ENCODE results near the gene MAP3K19.

The MAP3K19 gene

GRCh38 chr2:135010200-135010942, 36.9 kb downstream of the MAP3K19 start:
- no peak for DNase-seq (ENCODE audit: low read depth in 2 of 2)
- H3K4me3 ChIP-seq (replicated peaks in 1 of 2; ENCODE audit: low read depth in 2 of 2, low read length in 2 of 2) = no peak overlapping the region
- TF ChIP-seq, protein P1, sequence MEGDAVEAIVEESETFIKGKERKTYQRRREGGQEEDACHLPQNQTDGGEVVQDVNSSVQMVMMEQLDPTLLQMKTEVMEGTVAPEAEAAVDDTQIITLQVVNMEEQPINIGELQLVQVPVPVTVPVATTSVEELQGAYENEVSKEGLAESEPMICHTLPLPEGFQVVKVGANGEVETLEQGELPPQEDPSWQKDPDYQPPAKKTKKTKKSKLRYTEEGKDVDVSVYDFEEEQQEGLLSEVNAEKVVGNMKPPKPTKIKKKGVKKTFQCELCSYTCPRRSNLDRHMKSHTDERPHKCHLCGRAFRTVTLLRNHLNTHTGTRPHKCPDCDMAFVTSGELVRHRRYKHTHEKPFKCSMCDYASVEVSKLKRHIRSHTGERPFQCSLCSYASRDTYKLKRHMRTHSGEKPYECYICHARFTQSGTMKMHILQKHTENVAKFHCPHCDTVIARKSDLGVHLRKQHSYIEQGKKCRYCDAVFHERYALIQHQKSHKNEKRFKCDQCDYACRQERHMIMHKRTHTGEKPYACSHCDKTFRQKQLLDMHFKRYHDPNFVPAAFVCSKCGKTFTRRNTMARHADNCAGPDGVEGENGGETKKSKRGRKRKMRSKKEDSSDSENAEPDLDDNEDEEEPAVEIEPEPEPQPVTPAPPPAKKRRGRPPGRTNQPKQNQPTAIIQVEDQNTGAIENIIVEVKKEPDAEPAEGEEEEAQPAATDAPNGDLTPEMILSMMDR (IDR thresholded peaks at IDR 0.05; ENCODE audit: low read depth, low read length) = no peak

DNA sequence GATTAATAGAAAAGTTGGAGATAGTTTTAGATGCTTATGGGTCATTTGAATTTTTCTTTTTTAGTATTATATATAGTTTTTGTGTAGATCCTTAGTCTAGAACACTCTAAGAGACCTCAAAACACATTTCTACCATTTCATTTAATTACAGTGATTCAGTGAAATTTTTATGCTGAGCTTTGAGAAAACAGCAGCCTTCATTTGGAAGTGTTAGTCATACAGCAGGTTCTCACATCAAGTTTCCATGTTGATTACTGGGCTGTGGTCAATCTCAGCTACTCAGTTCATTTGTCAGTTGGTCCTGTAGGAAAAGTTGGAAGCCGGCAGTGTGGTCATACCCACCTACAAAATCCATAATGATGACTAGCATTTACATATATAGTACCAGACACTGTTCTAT, 37.9 kb downstream of the MAP3K19 start:
- H3K4me3 ChIP-seq (replicated peaks in 1 of 2; ENCODE audit: low read depth in 2 of 2, low read length in 2 of 2) = no peak overlapping the region
- no peak for DNase-seq (ENCODE audit: low read depth in 2 of 2)
- TF ChIP-seq, protein P1 (IDR thresholded peaks at IDR 0.05; ENCODE audit: low read depth, low read length) = no peak

GRCh38 chr2:135005753-135006152, 41.5 kb downstream of the MAP3K19 start:
- TF ChIP-seq, protein P1 (IDR thresholded peaks at IDR 0.05; ENCODE audit: low read depth, low read length) = no peak
- no peak overlapping the region for H3K4me3 ChIP-seq (replicated peaks in 1 of 2; ENCODE audit: low read depth in 2 of 2, low read length in 2 of 2)
- DNase-seq (ENCODE audit: low read depth in 2 of 2) = no peak

- TF ChIP-seq, protein P1 (IDR thresholded peaks at IDR 0.05; ENCODE audit: low read depth, low read length) = peak; percentile 97
- no peak overlapping the region for H3K4me3 ChIP-seq (replicated peaks in 1 of 2; ENCODE audit: low read depth in 2 of 2, low read length in 2 of 2)
- peak; percentile 75 to 76 for DNase-seq (ENCODE audit: low read depth in 2 of 2)
Measured at GRCh38 chr2:135004005-135004746, 43.1 kb downstream of the MAP3K19 start.

DNA sequence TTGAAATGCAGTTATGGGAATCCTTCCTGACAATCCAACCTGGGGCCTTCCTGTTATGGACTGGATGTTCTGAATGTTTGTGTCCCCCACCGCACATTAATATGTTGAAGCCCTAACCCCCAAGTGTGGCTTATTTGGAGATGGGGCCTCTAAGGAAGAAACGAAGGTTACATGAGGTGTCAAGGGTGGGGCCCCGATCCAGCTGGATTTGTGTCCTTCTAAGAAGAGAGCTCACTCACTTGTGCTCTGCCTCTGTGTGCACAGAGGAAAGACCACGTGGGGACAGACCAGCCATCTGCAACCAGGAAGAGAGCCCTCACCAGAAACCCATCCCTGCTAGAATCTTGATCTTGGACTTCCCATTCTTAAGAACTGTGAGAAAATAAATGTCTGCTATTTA, 44.4 kb downstream of the MAP3K19 start:
- no peak for DNase-seq (ENCODE audit: low read depth in 2 of 2)
- TF ChIP-seq, protein P1 (IDR thresholded peaks at IDR 0.05; ENCODE audit: low read depth, low read length) = no peak
- H3K4me3 ChIP-seq (replicated peaks in 1 of 2; ENCODE audit: low read depth in 2 of 2, low read length in 2 of 2) = no peak overlapping the region

GRCh38 chr2:134999521-134999920, 47.7 kb downstream of the MAP3K19 start:
- DNase-seq (ENCODE audit: low read depth in 2 of 2) = peak in 1 of 2 donors; percentile 5

More at GRCh38 chr2:134999521-134999920, 47.7 kb downstream of the MAP3K19 start:
- TF ChIP-seq, protein P1 (IDR thresholded peaks at IDR 0.05; ENCODE audit: low read depth, low read length) = no peak
- H3K4me3 ChIP-seq (replicated peaks in 1 of 2; ENCODE audit: low read depth in 2 of 2, low read length in 2 of 2) = no peak overlapping the region

Measured in cardiac fibroblast (primary cell).